NOMO-1 treated with DMSO at 0.1 percent for 48 hours (cell line): Measurements from ENCODE around the gene NOP10.
A peak's percentile ranks its signal among the peaks of the same experiment; 100 is the strongest.

Source experiments
- DNase-seq: peaks from one replicate; lab custom pipeline; 2025; ENCODE audit not compliant: unreplicated experiment; lab: John Stamatoyannopoulos, UW

Gene NOP10

GRCh38 chr15:34334672-34335071 is 8.3 kb downstream of the NOP10 start:
- no peak for DNase-seq

- no peak for DNase-seq
Measured at GRCh38 chr15:34332553-34333120, 10.3 kb downstream of the NOP10 start.

- DNase-seq, result no peak
Measured at GRCh38 chr15:34331809-34332208, 11.1 kb downstream of the NOP10 start.

- no peak for DNase-seq
Measured at GRCh38 chr15:34330279-34330678, 12.7 kb downstream of the NOP10 start.

GRCh38 chr15:34329006-34329405 is 13.9 kb downstream of the NOP10 start:
- DNase-seq, result no peak

- DNase-seq, result no peak
Measured at GRCh38 chr15:34327906-34328305, 15.0 kb downstream of the NOP10 start.

GRCh38 chr15:34325368-34325767 is 17.6 kb downstream of the NOP10 start:
- DNase-seq, result no peak

GRCh38 chr15:34324933-34325332 is 18.0 kb downstream of the NOP10 start:
- DNase-seq, result no peak

GRCh38 chr15:34323217-34323616 is 19.7 kb downstream of the NOP10 start:
- DNase-seq, result no peak

- DNase-seq, result peak; percentile 23
Measured at GRCh38 chr15:34318277-34319079, 24.5 kb downstream of the NOP10 start.

- no peak for DNase-seq
Measured at GRCh38 chr15:34314491-34315490, 28.1 kb downstream of the NOP10 start.

GRCh38 chr15:34311563-34311962 is 31.4 kb downstream of the NOP10 start:
- DNase-seq, result no peak

GRCh38 chr15:34304613-34305012 is 38.3 kb downstream of the NOP10 start:
- no peak for DNase-seq

- DNase-seq, result no peak
Measured at GRCh38 chr15:34301058-34301457, 41.9 kb downstream of the NOP10 start.

- no peak for DNase-seq
Measured at GRCh38 chr15:34297059-34297458, 45.9 kb downstream of the NOP10 start.

- no peak for DNase-seq
Measured at GRCh38 chr15:34292621-34293020, 50.3 kb downstream of the NOP10 start.
